Stimulated activated naive CD8-positive, alpha-beta T cell treated with anti-CD3 and anti-CD28 coated beads, Interleukin-15, Interleukin-2, amounts not matched to agents 100 ng/mL and 50 ng/mL, for 24 hours (primary cell): ENCODE data around the gene RBM38.

Experiments used
- H3K27ac Mint-ChIP-seq: one replicate; pipeline ENCODE4 v1.8.0; 2021; ENCODE audit warnings: mild to moderate bottlenecking, mixed read lengths
- H3K27me3 Mint-ChIP-seq: one replicate; pipeline ENCODE4 v1.8.0; 2021; ENCODE audit warnings: mixed read lengths
- H3K36me3 Mint-ChIP-seq: one replicate; pipeline ENCODE4 v1.8.0; 2021; ENCODE audit warnings: low read depth, mixed read lengths
- H3K4me1 Mint-ChIP-seq: one replicate; pipeline ENCODE4 v1.8.0; 2021; ENCODE audit warnings: low read depth, mixed read lengths
- H3K4me3 Mint-ChIP-seq: one replicate; pipeline ENCODE4 v1.8.0; 2021; ENCODE audit warnings: mild to moderate bottlenecking, mixed read lengths
- H3K9me3 Mint-ChIP-seq: one replicate; pipeline ENCODE4 v1.8.0; 2021; ENCODE audit warnings: mixed read lengths

Gene RBM38

GRCh38 chr20:57445298-57445697 lies 54.1 kb downstream of the RBM38 start:
- no peaks in the 10 kb centered on the region for H3K36me3 Mint-ChIP-seq
- no peak overlapping the region for H3K27ac Mint-ChIP-seq
- no peaks in the 10 kb centered on the region for H3K9me3 Mint-ChIP-seq
- peaks cover 9% of the 10 kb centered on the region for H3K4me1 Mint-ChIP-seq
- no peak overlapping the region for H3K4me3 Mint-ChIP-seq
- no peaks in the 10 kb centered on the region for H3K27me3 Mint-ChIP-seq

- Mint-ChIP-seq H3K36me3 (no peaks in the 10 kb centered on the region), H3K27ac (no peak overlapping the region), H3K4me3 (no peak overlapping the region), H3K4me1 (peaks cover 12% of the 10 kb centered on the region), H3K9me3 (no peaks in the 10 kb centered on the region), H3K27me3 (no peaks in the 10 kb centered on the region)
These were observed 54.6 kb downstream of the RBM38 start for GRCh38 chr20:57445774-57446173.

GRCh38 chr20:57448764-57449354 lies 57.7 kb downstream of the RBM38 start:
- Mint-ChIP-seq H3K9me3 (no peaks in the 10 kb centered on the region), H3K36me3 (no peaks in the 10 kb centered on the region), H3K27me3 (no peaks in the 10 kb centered on the region), H3K27ac (no peak overlapping the region), H3K4me1 (peaks cover 32% of the 10 kb centered on the region), H3K4me3 (no peak overlapping the region)

GRCh38 chr20:57449398-57450354 lies 58.5 kb downstream of the RBM38 start:
- Mint-ChIP-seq H3K36me3 (no peaks in the 10 kb centered on the region), H3K27ac (peak overlapping the region; percentile 10), H3K4me3 (no peak overlapping the region), H3K27me3 (no peaks in the 10 kb centered on the region), H3K9me3 (no peaks in the 10 kb centered on the region), H3K4me1 (peaks cover 32% of the 10 kb centered on the region)

- peaks cover 32% of the 10 kb centered on the region for H3K4me1 Mint-ChIP-seq
These were observed 59.2 kb downstream of the RBM38 start for GRCh38 chr20:57450419-57450818.

GRCh38 chr20:57450931-57451330 lies 59.7 kb downstream of the RBM38 start:
- no peaks in the 10 kb centered on the region for H3K27me3 Mint-ChIP-seq
- H3K9me3 Mint-ChIP-seq: no peaks in the 10 kb centered on the region
- no peaks in the 10 kb centered on the region for H3K36me3 Mint-ChIP-seq
- peak overlapping the region; percentile 48 for H3K27ac Mint-ChIP-seq
- H3K4me1 Mint-ChIP-seq: peaks cover 32% of the 10 kb centered on the region
- no peak overlapping the region for H3K4me3 Mint-ChIP-seq

More at GRCh38 chr20:57450419-57450818, 59.2 kb downstream of the RBM38 start:
- no peaks in the 10 kb centered on the region for H3K9me3 Mint-ChIP-seq
- no peaks in the 10 kb centered on the region for H3K36me3 Mint-ChIP-seq
- H3K27me3 Mint-ChIP-seq: no peaks in the 10 kb centered on the region
- no peak overlapping the region for H3K4me3 Mint-ChIP-seq
- H3K27ac Mint-ChIP-seq: peak overlapping the region; percentile 48

- H3K4me1 Mint-ChIP-seq: peaks cover 32% of the 10 kb centered on the region
- H3K4me3 Mint-ChIP-seq: peak overlapping the region; percentile 27
- H3K36me3 Mint-ChIP-seq: no peaks in the 10 kb centered on the region
- no peak overlapping the region for H3K27ac Mint-ChIP-seq
- H3K27me3 Mint-ChIP-seq: no peaks in the 10 kb centered on the region
- no peaks in the 10 kb centered on the region for H3K9me3 Mint-ChIP-seq
These were observed 60.2 kb downstream of the RBM38 start for GRCh38 chr20:57451431-57451794.

GRCh38 chr20:57451795-57452661 lies 60.8 kb downstream of the RBM38 start:
- H3K9me3 Mint-ChIP-seq: no peaks in the 10 kb centered on the region
- H3K4me3 Mint-ChIP-seq: peak overlapping the region; percentile 27
- H3K27ac Mint-ChIP-seq: peak overlapping the region; percentile 89
- peaks cover 32% of the 10 kb centered on the region for H3K4me1 Mint-ChIP-seq
- H3K27me3 Mint-ChIP-seq: no peaks in the 10 kb centered on the region
- no peaks in the 10 kb centered on the region for H3K36me3 Mint-ChIP-seq

GRCh38 chr20:57455386-57455785 lies 64.2 kb downstream of the RBM38 start:
- Mint-ChIP-seq H3K4me3 (no peak overlapping the region), H3K27me3 (no peaks in the 10 kb centered on the region), H3K36me3 (no peaks in the 10 kb centered on the region), H3K9me3 (no peaks in the 10 kb centered on the region), H3K27ac (peak overlapping the region; percentile 5), H3K4me1 (peaks cover 24% of the 10 kb centered on the region)

GRCh38 chr20:57456116-57456515 lies 64.9 kb downstream of the RBM38 start:
- Mint-ChIP-seq H3K4me3 (no peak overlapping the region), H3K9me3 (no peaks in the 10 kb centered on the region), H3K27me3 (no peaks in the 10 kb centered on the region), H3K4me1 (peaks cover 18% of the 10 kb centered on the region), H3K27ac (no peak overlapping the region), H3K36me3 (no peaks in the 10 kb centered on the region)

- Mint-ChIP-seq H3K27me3 (no peaks in the 10 kb centered on the region), H3K4me1 (peaks cover 4% of the 10 kb centered on the region), H3K27ac (no peak overlapping the region), H3K36me3 (no peaks in the 10 kb centered on the region), H3K9me3 (no peaks in the 10 kb centered on the region), H3K4me3 (no peak overlapping the region)
These were observed 66.3 kb downstream of the RBM38 start for GRCh38 chr20:57457243-57458095.

- H3K27me3 Mint-ChIP-seq: no peaks in the 10 kb centered on the region
- H3K27ac Mint-ChIP-seq: no peak overlapping the region
- H3K4me3 Mint-ChIP-seq: no peak overlapping the region
- H3K36me3 Mint-ChIP-seq: no peaks in the 10 kb centered on the region
- H3K4me1 Mint-ChIP-seq: no peaks in the 10 kb centered on the region
- H3K9me3 Mint-ChIP-seq: no peaks in the 10 kb centered on the region
These were observed 67.4 kb downstream of the RBM38 start for GRCh38 chr20:57458400-57459160.
